ENCODE results near the gene NUP107.

DNA sequence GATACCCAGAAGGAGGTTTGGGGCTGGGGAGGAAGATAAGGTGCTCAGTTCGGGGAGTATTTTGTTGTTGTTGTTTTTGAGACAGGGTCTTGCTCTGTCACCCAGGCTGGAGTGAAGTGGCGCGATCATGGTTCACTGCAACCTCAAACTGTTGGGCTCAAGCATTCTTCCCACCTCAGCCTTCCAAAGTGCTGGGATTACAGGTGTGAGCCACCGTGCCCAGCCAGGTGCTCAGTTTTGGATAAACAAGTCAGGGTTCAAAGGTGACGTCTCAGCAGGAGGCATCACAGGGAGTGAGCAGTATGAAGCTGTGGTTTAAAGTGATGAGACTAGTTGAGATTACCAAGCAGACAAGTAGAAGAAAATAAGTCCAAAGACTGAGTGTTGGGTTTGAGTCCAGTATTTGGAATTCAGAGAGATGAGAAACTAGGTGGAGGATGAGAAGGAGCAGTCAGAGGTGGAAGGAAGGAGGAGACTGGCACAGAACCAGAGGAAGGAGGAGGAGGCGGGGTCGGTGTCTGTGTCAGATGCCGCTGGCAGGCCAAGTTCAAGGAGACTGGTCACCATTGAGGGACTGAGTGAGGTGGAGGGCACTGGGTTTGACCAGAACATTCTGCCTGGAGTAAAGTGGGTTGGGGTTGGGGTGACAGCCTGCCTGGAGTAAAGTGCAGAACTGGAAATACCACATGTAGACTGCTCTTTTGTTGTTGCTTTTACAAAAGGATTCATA, 75.3 kb downstream of the NUP107 start:
- TF ChIP-seq CTCF (IDR thresholded peaks at IDR 0.05; ENCODE audit: borderline replicate concordance, extremely low read depth, low read length, poor library complexity, severe bottlenecking) (no peak), EZH2 (IDR thresholded peaks at IDR 0.05; ENCODE audit: borderline replicate concordance, low read depth, low read length, severe bottlenecking) (no peak)

Data from DND-41 (cell line).